ENCODE measurements around the gene SLCO2B1. TPM values are rescaled to one million over a fixed set of nuclear protein-coding genes. Genes with fewer than 3 reads are reported as not detected.

The SLCO2B1 gene
- total and polyA plus RNA-seq, 12 donors: 5.8 to 234 (median 122) TPM

GRCh38 chr11:75214843-75215242, 63.9 kb downstream of the SLCO2B1 start:
- DNase-seq: no peak
- Histone ChIP-seq H3K4me3 (no peak overlapping the region), H3K4me1 (replicated peaks in 1 of 2) (peaks cover 0 to 5% of the 10 kb centered on the region in 2 donors), H3K9me3 (replicated peaks in 1 of 3) (no peaks in the 10 kb centered on the region), H3K27ac (no peak overlapping the region), H3K27me3 (no peaks in the 10 kb centered on the region), H3K36me3 (replicated peaks in 1 of 2) (no peaks in the 10 kb centered on the region)
- intact Hi-C loops (cut with DNase I): no loop called here
- TF ChIP-seq CTCF (IDR thresholded peaks at IDR 0.05) (no peak), POLR2A (IDR thresholded peaks at IDR 0.05) (no peak)

GRCh38 chr11:75219869-75220268, 69.0 kb downstream of the SLCO2B1 start:
- Histone ChIP-seq H3K27ac (no peak overlapping the region), H3K27me3 (no peaks in the 10 kb centered on the region), H3K4me1 (replicated peaks in 1 of 2) (no peaks in the 10 kb centered on the region), H3K9me3 (replicated peaks in 1 of 3) (no peaks in the 10 kb centered on the region), H3K36me3 (replicated peaks in 1 of 2) (no peaks in the 10 kb centered on the region), H3K4me3 (no peak overlapping the region)
- no peak for TF ChIP-seq POLR2A (IDR thresholded peaks at IDR 0.05)
- TF ChIP-seq CTCF (IDR thresholded peaks at IDR 0.05): no peak
- no peak for DNase-seq
- intact Hi-C loops (cut with DNase I): no loop called here
- 38 to 55% (median 48%) methylated on average over 2 of the region's 2 CpGs for WGBS, 4 donors

- intact Hi-C loops (cut with DNase I): no loop called here
- Histone ChIP-seq H3K27ac (no peak overlapping the region), H3K36me3 (replicated peaks in 1 of 2) (no peaks in the 10 kb centered on the region), H3K27me3 (no peaks in the 10 kb centered on the region), H3K4me3 (no peak overlapping the region), H3K4me1 (replicated peaks in 1 of 2) (no peaks in the 10 kb centered on the region), H3K9me3 (replicated peaks in 1 of 3) (no peaks in the 10 kb centered on the region)
- TF ChIP-seq CTCF (IDR thresholded peaks at IDR 0.05) (no peak), POLR2A (IDR thresholded peaks at IDR 0.05) (no peak)
- WGBS, 4 donors: 25 to 55% (median 53%) methylated on average over 3 to 5 of the region's 5 CpGs
- DNase-seq: no peak
Observed at GRCh38 chr11:75223954-75224643, 73.2 kb downstream of the SLCO2B1 start.

- H3K4me1 ChIP-seq (replicated peaks in 1 of 2): no peaks in the 10 kb centered on the region
- no peaks in the 10 kb centered on the region for H3K36me3 ChIP-seq (replicated peaks in 1 of 2)
- DNase-seq: no peak
- no peak overlapping the region for H3K27ac ChIP-seq
- intact Hi-C loops (cut with DNase I): no loop called here
- TF ChIP-seq POLR2A (IDR thresholded peaks at IDR 0.05) (no peak), CTCF (IDR thresholded peaks at IDR 0.05) (no peak)
- no peaks in the 10 kb centered on the region for H3K9me3 ChIP-seq (replicated peaks in 1 of 3)
- no peak overlapping the region for H3K4me3 ChIP-seq
- 62 to 84% (median 75%) methylated on average over 3 to 4 of the region's 4 CpGs for WGBS, 4 donors
- H3K27me3 ChIP-seq: no peaks in the 10 kb centered on the region
Observed at GRCh38 chr11:75225794-75226193, 74.9 kb downstream of the SLCO2B1 start.
